ENCODE measurements around the gene GNA15. TPM values are rescaled to one million over a fixed set of nuclear protein-coding genes. Genes with fewer than 3 reads are reported as not detected.

Gene GNA15
- total RNA-seq, 2 experiments from 2014 or later: 44.1 to 45.5 TPM

- H3K36me3 Mint-ChIP-seq (ENCODE audit: low read depth): no peaks in the 10 kb centered on the region
- H3K9me3 Mint-ChIP-seq: no peaks in the 10 kb centered on the region
- no peak for TF ChIP-seq CTCF (IDR thresholded peaks at IDR 0.05)
- POLR2A ChIA-PET: interaction anchor here (1.3 kb wide), 1 partner anchor 84 kb away, joined by 4 read pairs; no protein-coding TSS in a partner anchor
- DNase-seq (peak; percentile 69), ATAC-seq (peak; percentile 19)
- peaks cover 5% of the 10 kb centered on the region for H3K27me3 Mint-ChIP-seq
- H3K27ac Mint-ChIP-seq: no peak overlapping the region
- intact Hi-C loops (cut with micrococcal nuclease): no loop called here
- CTCF ChIA-PET: interaction anchor here (0.8 to 2.2 kb wide), 5 partner anchors 9 to 209 kb away, joined by 3 to 16 read pairs (median 3); no protein-coding TSS in a partner anchor
- H3K4me3 Mint-ChIP-seq: peak overlapping the region; percentile 67
- peaks cover 30% of the 10 kb centered on the region for H3K4me1 Mint-ChIP-seq (ENCODE audit: low read depth)
These were observed 40.2 kb upstream of the GNA15 start for GRCh38 chr19:3095441-3096191.

DNA sequence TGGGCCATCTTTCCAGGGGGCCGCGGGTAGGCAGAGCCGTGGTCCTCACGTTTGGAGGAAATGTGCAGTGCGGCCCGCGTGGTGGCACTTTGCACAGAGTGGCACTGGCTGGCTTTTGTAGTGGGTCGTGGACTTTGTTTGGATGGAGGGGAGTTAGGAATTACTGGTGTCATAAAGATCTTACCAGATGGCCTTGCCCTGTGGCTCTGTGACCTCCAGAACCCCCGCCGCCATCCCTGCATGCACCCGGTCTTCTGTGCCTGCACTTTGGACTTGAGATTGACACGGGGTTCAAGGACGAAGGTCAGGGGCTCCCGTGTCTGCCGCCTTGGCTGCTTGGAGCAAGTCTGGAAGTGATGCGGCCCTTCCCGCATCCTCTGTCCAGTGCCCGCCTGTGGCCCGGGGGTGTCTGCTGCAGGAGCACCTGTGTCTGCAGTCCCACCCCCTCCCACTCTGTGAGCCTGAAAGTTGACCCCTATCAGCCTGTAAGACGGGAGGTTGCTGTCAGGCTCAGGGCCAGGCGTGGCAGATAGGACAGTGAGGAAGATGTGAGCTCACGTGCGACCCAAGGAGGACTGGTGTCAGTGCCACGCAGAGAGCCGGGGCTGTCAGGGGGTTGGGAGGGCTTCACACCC, 39.4 kb upstream of the GNA15 start:
- Mint-ChIP-seq H3K27me3 (peaks cover 5% of the 10 kb centered on the region), H3K36me3 (ENCODE audit: low read depth) (no peaks in the 10 kb centered on the region), H3K9me3 (no peaks in the 10 kb centered on the region), H3K4me3 (peak overlapping the region; percentile 67), H3K4me1 (ENCODE audit: low read depth) (peaks cover 30% of the 10 kb centered on the region), H3K27ac (no peak overlapping the region)
- ChIA-PET CTCF (interaction anchor here (0.6 to 3.1 kb wide), 3 partner anchors 8 to 21 kb away, joined by 3 to 16 read pairs (median 12); no protein-coding TSS in a partner anchor), POLR2A (interaction anchor here (1.0 kb wide), 1 partner anchor 128 kb away, joined by 3 read pairs; no protein-coding TSS in a partner anchor)
- intact Hi-C loops (cut with micrococcal nuclease): no loop called here
- no peak for TF ChIP-seq CTCF (IDR thresholded peaks at IDR 0.05)
- ATAC-seq: no peak
- no peak for DNase-seq

DNA sequence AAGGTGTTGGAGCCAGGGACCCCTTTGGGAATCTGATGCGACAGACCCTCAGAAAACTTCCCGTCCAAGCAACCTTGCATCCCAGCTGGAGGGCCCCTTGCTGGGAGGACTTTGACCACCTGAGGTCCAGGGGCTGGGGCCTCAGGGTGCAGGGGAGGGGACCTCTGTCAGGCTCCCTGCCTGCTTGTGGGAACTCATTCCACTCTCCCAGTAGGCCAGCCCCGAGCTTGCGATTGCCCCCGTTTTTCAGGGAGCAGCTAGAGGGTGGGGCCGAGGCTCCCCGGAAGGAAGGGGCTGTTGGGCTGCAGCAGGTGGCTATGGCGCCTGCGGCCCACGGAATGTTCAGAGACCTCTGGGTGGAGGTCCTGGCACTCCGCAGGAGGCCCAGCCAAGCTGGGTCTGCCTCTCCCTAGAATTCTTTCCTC, 38.9 kb upstream of the GNA15 start:
- Mint-ChIP-seq H3K27me3 (peaks cover 5% of the 10 kb centered on the region), H3K27ac (no peak overlapping the region), H3K4me1 (ENCODE audit: low read depth) (peaks cover 30% of the 10 kb centered on the region), H3K4me3 (no peak overlapping the region), H3K9me3 (no peaks in the 10 kb centered on the region), H3K36me3 (ENCODE audit: low read depth) (no peaks in the 10 kb centered on the region)
- intact Hi-C loops (cut with micrococcal nuclease): no loop called here
- POLR2A ChIA-PET: interaction anchor here (1.0 kb wide), 1 partner anchor 128 kb away, joined by 3 read pairs; no protein-coding TSS in a partner anchor
- no peak for TF ChIP-seq CTCF (IDR thresholded peaks at IDR 0.05)
- CTCF ChIA-PET: interaction anchor here (0.6 to 3.1 kb wide), 2 partner anchors 11 to 21 kb away, joined by 3 to 12 read pairs; no protein-coding TSS in a partner anchor
- DNase-seq (no peak), ATAC-seq (no peak)

GRCh38 chr19:3097442-3097871, 38.4 kb upstream of the GNA15 start:
- intact Hi-C loops (cut with micrococcal nuclease): no loop called here
- no peak for ATAC-seq
- DNase-seq: no peak
- TF ChIP-seq CTCF (IDR thresholded peaks at IDR 0.05): no peak
- ChIA-PET CTCF (interaction anchor here (3.1 kb wide), 1 partner anchor 11 kb away, joined by 12 read pairs; no protein-coding TSS in a partner anchor), POLR2A (no interaction called here)
- Mint-ChIP-seq H3K27me3 (peaks cover 5% of the 10 kb centered on the region), H3K4me1 (ENCODE audit: low read depth) (peaks cover 30% of the 10 kb centered on the region), H3K36me3 (ENCODE audit: low read depth) (no peaks in the 10 kb centered on the region), H3K4me3 (no peak overlapping the region), H3K27ac (no peak overlapping the region), H3K9me3 (no peaks in the 10 kb centered on the region)
